WI38 (cell line): ENCODE data around the gene SEMA6D.

ENCODE experiments used
- H3K4me3 ChIP-seq: 2 replicates; pipeline ENCODE4 v1.5.1; 2011; ENCODE audit warnings: low read depth, mild to moderate bottlenecking, control low read depth, low read length
- CTCF ChIP-seq: IDR thresholded peaks from 2 replicates; pipeline ENCODE4 v1.5.1; 2012; ENCODE audit warnings: low read depth, mild to moderate bottlenecking, control low read depth, low read length

The SEMA6D gene

GRCh38 chr15:47780971-47781370, 63.7 kb downstream of the SEMA6D start:
- no peak overlapping the region for H3K4me3 ChIP-seq
- TF ChIP-seq CTCF = no peak

GRCh38 chr15:47781527-47781926, 64.2 kb downstream of the SEMA6D start:
- H3K4me3 ChIP-seq = no peak overlapping the region
- no peak for TF ChIP-seq CTCF

GRCh38 chr15:47784820-47785219, 67.5 kb downstream of the SEMA6D start:
- no peak for TF ChIP-seq CTCF
- H3K4me3 ChIP-seq = no peak overlapping the region

GRCh38 chr15:47786371-47786770, 69.1 kb downstream of the SEMA6D start:
- no peak overlapping the region for H3K4me3 ChIP-seq
- TF ChIP-seq CTCF = no peak

- H3K4me3 ChIP-seq = no peak overlapping the region
- TF ChIP-seq CTCF = no peak
Measured at GRCh38 chr15:47787875-47788274, 70.6 kb downstream of the SEMA6D start.

- TF ChIP-seq CTCF = no peak
Measured at GRCh38 chr15:47788685-47789084, 71.4 kb downstream of the SEMA6D start.

GRCh38 chr15:47791161-47791560, 73.9 kb downstream of the SEMA6D start:
- no peak for TF ChIP-seq CTCF

More at GRCh38 chr15:47788685-47789084, 71.4 kb downstream of the SEMA6D start:
- H3K4me3 ChIP-seq = no peak overlapping the region

More at GRCh38 chr15:47791161-47791560, 73.9 kb downstream of the SEMA6D start:
- no peak overlapping the region for H3K4me3 ChIP-seq
